ENCODE measurements around the gene ADAMTS18. TPM values are rescaled to one million over a fixed set of nuclear protein-coding genes. Genes with fewer than 3 reads are reported as not detected.

The ADAMTS18 gene
- total RNA-seq, 1 experiment from 2014 or later: not detected

- no peaks in the 10 kb centered on the region for H3K9me3 ChIP-seq (ENCODE audit: control insufficient read depth in 1 of 2, insufficient read depth in 1 of 2, low read depth in 1 of 2, low read length in 2 of 2)
- no peak overlapping the region for H3K4me2 ChIP-seq (ENCODE audit: low read length)
- DNase-seq (ENCODE audit: low read depth, low spot score): no peak
- H3K79me2 ChIP-seq (ENCODE audit: insufficient read depth, low read length): no peaks in the 10 kb centered on the region
- no peaks in the 10 kb centered on the region for H4K20me1 ChIP-seq (ENCODE audit: insufficient read depth)
- intact Hi-C loops (cut with micrococcal nuclease): loop anchor here (1.0 kb wide), 1 partner anchor 140 kb away; no protein-coding TSS in a partner anchor
- no peak overlapping the region for H3K9ac ChIP-seq (ENCODE audit: low read length)
- no peaks in the 10 kb centered on the region for H3K9me2 ChIP-seq (ENCODE audit: insufficient read depth)
- BruUV-seq (replicated peaks): no TSS peak
- ChIA-PET CTCF (interaction anchor here (0.6 kb wide), 1 partner anchor 9 kb away, joined by 3 read pairs; no protein-coding TSS in a partner anchor), RAD21 (ENCODE audit: low non-redundant PET in 1 of 2, low total read pairs in 2 of 2, uncharacterized antibody in 2 of 2, unreplicated experiment in 2 of 2) (no interaction called here), POLR2A (no interaction called here)
- no peaks in the 10 kb centered on the region for H3K36me3 ChIP-seq (ENCODE audit: control insufficient read depth in 1 of 2, insufficient read depth in 2 of 2, low read length in 2 of 2)
- peaks cover 4% of the 10 kb centered on the region for H3K27me3 ChIP-seq (ENCODE audit: insufficient read depth, low read length)
- H3K4me1 ChIP-seq (ENCODE audit: control insufficient read depth in 1 of 2, insufficient read depth in 2 of 2, low read length in 2 of 2): no peaks in the 10 kb centered on the region
- no peak overlapping the region for H3K27ac ChIP-seq (ENCODE audit: low read depth, low read length)
- TF ChIP-seq EGR1 (IDR thresholded peaks at IDR 0.05; ENCODE audit: low read depth) (no peak), CTCF (IDR thresholded peaks at IDR 0.05 in 2 of 3, conservative IDR thresholded peaks at IDR 0.05 in 1 of 3; ENCODE audit: borderline replicate concordance in 1 of 3, insufficient read depth in 1 of 3, low read depth in 2 of 3, low read length in 2 of 3) (peak; percentile 26 to 67 (median 64); a peak in 5 of 6 replicates)
- peak; percentile 59; the same call in 1 of the 2 replicates for ATAC-seq
- H2AFZ ChIP-seq (ENCODE audit: low read depth, low read length, poor library complexity, severe bottlenecking): no peak overlapping the region
- no peak overlapping the region for H3K4me3 ChIP-seq (replicated peaks in 1 of 2; ENCODE audit: low read depth in 1 of 2, low read length in 2 of 2)
Observed at GRCh38 chr16:77376358-77376757, 58.5 kb downstream of the ADAMTS18 start.

- H3K9ac ChIP-seq (ENCODE audit: low read length): no peak overlapping the region
- H3K4me2 ChIP-seq (ENCODE audit: low read length): no peak overlapping the region
- ATAC-seq (no peak), DNase-seq (ENCODE audit: low read depth, low spot score) (no peak)
- no peaks in the 10 kb centered on the region for H3K9me2 ChIP-seq (ENCODE audit: insufficient read depth)
- no peak for TF ChIP-seq CTCF (IDR thresholded peaks at IDR 0.05 in 2 of 3, conservative IDR thresholded peaks at IDR 0.05 in 1 of 3; ENCODE audit: borderline replicate concordance in 1 of 3, insufficient read depth in 1 of 3, low read depth in 2 of 3, low read length in 2 of 3)
- H3K4me1 ChIP-seq (ENCODE audit: control insufficient read depth in 1 of 2, insufficient read depth in 2 of 2, low read length in 2 of 2): no peaks in the 10 kb centered on the region
- no peaks in the 10 kb centered on the region for H3K36me3 ChIP-seq (ENCODE audit: control insufficient read depth in 1 of 2, insufficient read depth in 2 of 2, low read length in 2 of 2)
- H3K9me3 ChIP-seq (ENCODE audit: control insufficient read depth in 1 of 2, insufficient read depth in 1 of 2, low read depth in 1 of 2, low read length in 2 of 2): no peaks in the 10 kb centered on the region
- no peak overlapping the region for H3K4me3 ChIP-seq (replicated peaks in 1 of 2; ENCODE audit: low read depth in 1 of 2, low read length in 2 of 2)
- intact Hi-C loops (cut with micrococcal nuclease): no loop called here
- H4K20me1 ChIP-seq (ENCODE audit: insufficient read depth): no peaks in the 10 kb centered on the region
- no peak overlapping the region for H2AFZ ChIP-seq (ENCODE audit: low read depth, low read length, poor library complexity, severe bottlenecking)
- no TSS peak for BruUV-seq (replicated peaks)
- H3K27ac ChIP-seq (ENCODE audit: low read depth, low read length): no peak overlapping the region
- POLR2A ChIA-PET: no interaction called here
- no peaks in the 10 kb centered on the region for H3K79me2 ChIP-seq (ENCODE audit: insufficient read depth, low read length)
- CTCF ChIA-PET: no interaction called here
- H3K27me3 ChIP-seq (ENCODE audit: insufficient read depth, low read length): peaks cover 10% of the 10 kb centered on the region
- RAD21 ChIA-PET (ENCODE audit: low non-redundant PET in 1 of 2, low total read pairs in 2 of 2, uncharacterized antibody in 2 of 2, unreplicated experiment in 2 of 2): no interaction called here
Observed at GRCh38 chr16:77375396-77375795, 59.4 kb downstream of the ADAMTS18 start.
